ENCODE results near the gene ISG20.

The ISG20 gene

DNA sequence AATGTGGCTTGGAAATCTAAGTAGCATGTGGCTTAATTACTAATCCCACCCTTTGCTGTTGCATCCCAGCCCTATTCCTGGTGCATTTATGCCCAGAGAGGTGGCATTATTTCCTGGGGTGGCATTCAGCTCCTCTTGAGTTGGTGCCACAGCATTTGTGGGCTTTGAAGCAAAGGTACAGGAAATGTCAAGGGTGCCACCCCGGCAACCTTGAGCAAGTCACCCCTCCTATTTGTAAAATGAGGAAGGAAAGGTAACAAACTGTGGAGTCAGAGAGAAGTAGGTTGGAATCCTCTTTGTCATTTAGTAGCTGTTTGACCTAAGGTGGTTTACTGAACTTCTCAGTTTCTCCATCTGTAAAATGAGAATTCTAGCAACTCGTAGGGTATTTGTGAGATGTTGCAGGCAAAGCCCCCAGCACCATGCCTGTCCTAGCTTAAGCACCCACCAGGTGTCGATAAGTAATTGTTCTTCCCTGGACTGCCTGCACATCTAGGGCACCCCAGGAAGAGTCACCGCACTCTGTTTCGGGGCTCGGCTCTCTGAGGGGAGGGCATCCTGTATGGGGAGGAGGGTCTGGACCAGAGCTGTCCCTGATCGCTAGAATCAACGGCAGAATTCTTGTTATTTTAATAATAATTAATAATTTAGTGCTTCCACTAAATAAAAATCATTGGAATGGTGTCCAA, 17.1 kb downstream of the ISG20 start:
- no peak for DNase-seq

GRCh38 chr15:88656760-88657221, 18.0 kb downstream of the ISG20 start:
- no peak for DNase-seq

DNA sequence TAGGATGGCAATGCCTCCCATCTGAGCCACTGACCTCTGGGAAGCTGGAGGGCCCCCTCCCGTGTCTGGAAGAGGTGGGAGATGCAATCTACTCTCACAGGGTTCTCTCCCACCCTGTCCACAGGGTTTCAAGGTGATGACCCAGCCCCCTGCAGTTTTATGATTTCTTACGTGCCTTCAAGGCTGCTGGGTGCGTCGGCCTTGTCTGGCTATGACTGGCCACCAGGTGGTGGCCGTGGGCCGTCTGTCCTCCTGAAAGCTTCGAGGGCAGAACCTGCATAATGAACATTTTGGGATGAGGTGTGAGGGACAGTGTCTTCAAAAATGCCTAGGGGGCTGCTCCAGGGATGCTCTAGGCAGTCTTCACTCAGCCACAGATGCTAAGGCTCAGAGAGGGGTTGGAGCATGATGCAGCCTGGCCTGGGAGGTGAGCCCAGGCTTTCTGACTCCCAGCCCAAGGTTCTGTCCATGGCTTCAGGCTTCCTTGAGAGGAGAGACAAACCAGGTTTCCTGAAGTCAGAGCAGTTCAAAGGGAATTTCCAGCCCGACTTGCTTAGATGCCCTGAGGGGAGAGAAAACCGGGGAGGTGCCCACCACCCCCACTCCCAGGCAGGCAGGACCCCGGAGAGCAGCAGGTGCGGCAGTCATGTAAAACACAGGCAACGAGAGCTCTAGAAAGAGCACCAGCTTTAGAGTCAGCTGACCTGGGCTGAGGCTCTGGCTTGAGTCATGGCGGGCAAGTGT, 18.7 kb downstream of the ISG20 start:
- DNase-seq, result peak; percentile 57

- DNase-seq, result no peak
Measured at GRCh38 chr15:88658070-88658965, 19.5 kb downstream of the ISG20 start.

DNA sequence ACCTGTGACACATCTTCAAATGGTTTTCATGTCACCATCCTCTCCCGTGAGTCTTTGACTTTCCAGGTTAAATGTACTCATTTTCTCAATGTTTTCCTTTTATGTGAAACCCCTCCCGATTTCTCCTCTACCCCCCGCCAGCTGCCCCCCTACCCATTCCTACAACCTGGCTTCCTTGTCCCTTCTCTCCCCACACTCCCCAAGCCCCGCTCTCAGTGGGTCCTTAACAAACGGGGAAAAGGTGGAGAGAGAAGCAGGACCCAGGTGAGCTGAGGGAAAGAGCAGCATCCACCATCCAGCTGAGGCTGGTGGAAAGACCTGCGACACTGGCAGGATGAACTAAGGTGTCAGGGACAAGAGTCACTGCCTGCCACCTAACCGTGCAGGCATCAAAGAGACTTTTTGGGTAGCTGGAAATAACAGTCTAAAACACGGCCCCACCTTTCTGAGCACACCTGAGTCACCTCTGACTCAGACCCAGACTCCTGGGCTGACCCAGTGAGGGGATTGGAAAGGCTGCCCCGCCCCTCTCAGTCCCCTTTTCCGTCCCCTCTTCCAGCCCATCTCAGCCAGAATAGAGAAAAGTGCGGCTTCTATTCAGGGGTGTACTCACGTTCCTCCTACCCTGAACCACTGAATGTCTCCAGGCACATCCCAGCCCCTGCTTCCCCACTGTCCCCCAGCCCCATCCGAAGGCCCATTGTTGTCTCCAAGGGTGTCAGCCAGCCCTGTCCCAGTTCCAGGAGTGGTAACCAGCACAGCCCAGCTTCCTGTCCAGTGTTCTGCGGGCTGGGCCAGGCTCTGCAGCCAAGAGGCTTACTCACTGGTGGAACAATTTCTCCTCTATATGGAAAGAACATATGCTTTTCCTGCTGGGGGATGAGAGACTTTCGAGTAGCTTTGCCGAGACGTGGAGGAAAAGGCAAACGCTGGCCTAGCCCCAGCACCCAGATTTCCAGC, 20.4 kb downstream of the ISG20 start:
- peak; percentile 26 for DNase-seq

GRCh38 chr15:88661041-88661700, 22.4 kb downstream of the ISG20 start:
- DNase-seq, result no peak

DNA sequence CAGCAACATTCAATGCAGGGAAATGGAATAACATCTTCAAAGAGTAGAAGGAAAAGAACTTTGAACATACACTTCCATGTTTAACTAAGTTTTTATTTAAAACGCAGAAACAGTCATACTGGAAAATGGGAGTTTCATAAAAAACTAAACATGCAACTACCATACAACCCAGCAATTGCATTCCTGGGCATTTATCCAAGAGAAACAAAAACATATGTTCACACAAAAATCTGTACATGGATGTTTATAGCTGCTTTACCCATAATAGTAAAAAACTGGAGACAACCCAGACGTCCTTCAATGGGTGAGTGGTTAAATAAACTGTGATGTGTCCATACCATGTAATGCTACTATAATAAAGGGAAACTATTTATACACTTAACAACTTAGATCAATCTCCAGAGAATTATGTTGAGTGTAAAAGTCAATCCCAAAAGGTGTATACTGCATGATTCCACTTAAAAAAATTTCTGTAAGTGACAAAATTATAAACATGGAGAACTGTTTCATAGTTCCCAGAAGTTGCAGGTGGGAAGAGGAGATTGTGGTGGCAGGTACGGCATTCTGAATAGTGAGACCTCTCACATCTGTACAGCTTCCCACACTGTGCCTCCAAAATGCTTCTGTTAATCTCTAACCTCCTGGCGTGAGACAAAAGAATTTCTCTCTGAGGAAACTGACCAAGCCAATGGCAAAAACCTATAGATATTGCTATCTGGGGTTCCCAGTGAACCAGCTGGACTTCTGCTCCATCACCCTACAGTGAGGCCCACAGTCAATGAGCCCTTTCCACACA, 23.1 kb downstream of the ISG20 start:
- DNase-seq, result no peak

DNA sequence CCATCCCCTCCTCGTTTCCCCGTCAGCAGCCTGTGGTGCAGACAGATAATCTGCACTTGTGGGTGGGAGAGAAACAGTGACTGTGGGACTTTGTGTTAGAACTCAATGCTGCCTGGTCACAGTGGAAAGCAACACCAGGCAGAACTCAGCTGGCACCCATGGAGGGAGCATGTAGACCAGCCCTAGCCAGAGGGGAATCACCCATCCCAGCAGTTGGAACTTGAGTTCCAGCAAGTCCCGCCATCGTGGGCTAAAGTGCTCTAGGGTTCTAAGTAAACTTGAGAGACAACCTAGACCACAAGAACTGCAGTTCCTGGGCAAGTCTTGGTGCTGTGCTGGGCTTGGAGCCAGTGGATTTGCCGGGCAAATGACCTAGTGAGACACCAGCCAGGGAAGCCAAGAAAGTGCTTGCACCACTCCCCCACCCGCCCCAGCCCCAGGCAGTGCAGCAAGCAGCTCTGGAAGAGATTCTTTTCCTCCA, 24.4 kb downstream of the ISG20 start:
- no peak for DNase-seq

DNA sequence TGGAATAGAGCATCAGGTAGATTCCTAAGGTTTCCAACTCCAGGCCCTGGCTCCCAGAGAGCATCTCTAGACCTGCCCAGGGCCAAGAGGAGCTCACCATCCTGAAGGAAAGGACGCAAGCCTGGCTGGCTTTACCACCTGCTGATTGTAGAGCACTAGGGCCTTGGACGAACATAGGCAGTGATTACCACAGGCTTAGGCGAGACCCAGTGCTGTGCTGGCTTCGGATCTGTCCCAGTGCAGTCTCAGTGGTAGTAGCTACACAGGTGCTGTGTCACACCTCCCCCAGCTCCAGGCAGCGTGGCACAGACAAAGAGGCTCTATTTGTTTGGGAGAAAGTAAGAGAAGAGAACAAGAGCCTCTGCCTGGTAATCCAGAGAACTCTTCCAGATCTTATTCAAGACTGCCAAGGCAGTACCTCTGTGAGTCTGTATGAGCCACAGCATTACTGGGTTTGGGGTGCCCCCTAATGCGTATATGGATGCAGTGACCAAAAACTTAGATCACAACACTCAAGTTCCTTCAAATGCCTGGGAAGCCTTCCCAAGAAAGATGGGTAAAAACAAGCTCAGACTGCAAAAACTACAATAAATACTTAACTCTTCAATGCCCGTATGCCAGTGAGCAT, 25.4 kb downstream of the ISG20 start:
- DNase-seq, result peak; percentile 50

GRCh38 chr15:88674661-88675060, 35.8 kb downstream of the ISG20 start:
- DNase-seq, result no peak

GRCh38 chr15:88678755-88679154, 39.9 kb downstream of the ISG20 start:
- no peak for DNase-seq

DNA sequence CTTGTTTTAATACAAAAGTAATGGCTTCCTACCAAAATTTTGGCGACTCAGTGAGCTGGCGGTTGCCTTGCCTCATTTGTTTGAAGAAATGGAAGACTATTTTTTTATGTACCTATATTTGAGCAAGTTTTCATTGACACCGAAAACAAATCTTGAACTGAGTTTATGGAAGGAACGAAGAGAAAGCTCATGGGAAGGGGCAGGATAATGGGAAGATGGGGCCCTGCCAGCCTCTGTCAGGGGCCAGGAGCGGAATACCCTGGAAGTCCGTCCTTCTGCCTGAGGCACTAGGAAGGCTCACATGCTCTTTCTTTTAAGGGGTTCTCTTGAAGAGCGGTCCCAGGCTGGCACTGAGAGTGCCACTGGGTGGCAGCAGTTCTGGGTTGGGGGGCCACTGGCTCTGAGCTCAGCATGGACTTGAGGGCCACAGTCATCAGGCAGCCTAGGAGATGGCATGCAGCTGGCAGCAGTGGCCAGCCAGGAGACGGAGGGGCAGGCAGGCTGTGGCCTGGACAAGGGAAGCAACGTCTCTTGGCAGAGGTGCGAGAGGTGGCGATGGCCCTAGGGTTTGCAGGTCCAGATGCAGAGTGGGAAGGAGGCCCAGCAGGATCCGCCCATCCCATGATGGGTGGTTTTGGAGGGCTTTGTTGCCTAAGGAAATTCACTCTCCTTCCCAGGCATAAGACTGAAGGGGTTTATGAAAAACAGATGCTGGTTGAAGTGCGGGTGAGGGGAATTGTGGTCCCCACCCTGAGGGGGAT, 41.6 kb downstream of the ISG20 start:
- DNase-seq, result no peak

DNA sequence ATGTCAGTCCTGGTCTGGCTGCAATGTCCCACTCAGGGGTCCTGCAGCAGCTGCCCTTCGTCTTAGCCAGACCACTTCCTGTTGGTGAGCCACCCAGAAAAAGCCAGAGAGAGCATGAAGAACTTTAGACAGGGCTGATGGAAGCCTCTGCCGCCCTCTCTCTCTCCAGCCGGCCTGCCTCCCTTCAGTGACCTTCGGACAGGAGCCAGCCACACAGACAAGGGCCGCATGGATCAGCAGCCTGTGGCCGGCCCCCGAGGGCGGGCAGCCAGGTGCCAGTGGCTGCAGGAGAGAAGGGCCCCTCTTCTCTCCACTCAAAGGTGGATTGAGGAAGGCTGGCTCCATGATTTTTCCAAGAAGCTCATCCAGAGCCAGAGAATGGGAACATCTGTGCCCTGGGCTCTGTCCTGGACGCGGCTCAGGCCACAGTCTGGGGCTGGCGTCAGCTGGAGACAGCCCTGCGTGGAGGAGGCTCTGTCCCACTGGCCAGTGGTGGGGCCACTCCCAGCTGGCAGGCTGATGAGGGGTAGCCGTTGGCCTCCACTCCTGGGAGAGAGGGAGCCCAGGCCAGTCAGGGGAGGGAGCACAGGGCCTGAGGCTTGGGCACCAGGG, 42.9 kb downstream of the ISG20 start:
- peak; percentile 62 for DNase-seq

DNA sequence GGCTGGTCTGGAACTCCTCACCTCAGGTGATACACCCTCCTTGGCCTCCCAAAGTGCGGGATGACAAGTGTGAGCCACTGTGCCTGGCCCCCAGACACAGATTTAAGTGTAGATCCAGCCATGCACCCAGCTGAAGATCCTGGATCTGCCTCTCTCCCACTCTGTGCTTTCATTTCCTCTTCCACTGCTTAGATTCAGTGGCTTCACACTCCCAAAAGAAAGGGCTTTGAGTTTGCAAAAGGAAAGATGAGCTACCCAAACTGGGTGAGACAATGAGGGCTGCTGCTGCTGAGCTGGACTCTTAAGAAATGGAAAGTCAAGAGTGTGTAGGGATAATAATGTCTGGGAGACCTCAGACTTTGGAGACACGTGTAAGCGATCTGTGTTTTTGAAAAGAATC, 45.5 kb downstream of the ISG20 start:
- no peak for DNase-seq

DNA sequence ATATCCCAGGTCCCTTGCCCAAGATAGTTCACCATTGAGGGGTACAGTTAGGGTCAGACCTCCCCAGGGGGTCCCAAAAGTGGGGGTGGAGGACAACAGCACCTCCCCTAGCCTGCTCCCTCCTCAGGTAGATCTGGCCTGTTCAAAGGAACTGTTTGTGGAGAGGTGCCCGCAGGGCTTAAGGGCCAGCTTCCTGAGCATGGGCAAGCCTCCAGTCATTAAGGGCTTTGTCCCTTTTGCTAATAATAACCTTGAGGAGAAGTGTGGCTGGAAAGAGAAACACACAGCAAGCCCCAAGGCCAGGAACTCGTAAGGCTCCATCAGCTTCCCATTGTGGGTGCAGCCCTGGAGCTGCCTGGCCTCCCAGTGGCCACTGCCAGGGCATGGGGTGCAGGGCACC, 47.4 kb downstream of the ISG20 start:
- DNase-seq, result no peak

- DNase-seq, result no peak
Measured at GRCh38 chr15:88688394-88688933, 49.6 kb downstream of the ISG20 start.

GRCh38 chr15:88690331-88690730, 51.5 kb downstream of the ISG20 start:
- peak; percentile 37 for DNase-seq

- no peak for DNase-seq
Measured at GRCh38 chr15:88693191-88693590, 54.4 kb downstream of the ISG20 start.

DNA sequence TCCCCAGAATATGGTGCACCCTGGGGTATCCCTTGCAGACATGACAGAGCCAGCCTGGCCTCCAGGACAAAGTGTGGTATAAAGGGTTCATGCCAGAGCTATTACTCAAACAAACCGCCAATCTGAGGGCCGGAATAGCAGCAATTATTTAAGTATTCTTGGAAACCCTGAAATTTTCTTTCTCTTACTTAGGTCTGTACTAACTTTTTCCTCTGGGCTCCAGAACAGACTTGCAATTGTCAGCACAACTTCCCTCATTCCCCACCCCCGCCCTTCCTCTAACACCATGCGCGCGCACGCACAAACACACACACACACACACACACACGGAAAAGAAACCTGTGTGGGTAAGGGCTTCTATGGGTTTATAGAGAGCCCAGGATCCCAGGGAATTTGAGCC, 56.3 kb downstream of the ISG20 start:
- DNase-seq, result no peak
